Measurements from ENCODE around the gene DNAAF1.
"Not testable (repeated sequence)": the region's sequence is repeated elsewhere in the genome, so short reads cannot be mapped to it uniquely, and the experiment has no call there.

The DNAAF1 gene

DNA sequence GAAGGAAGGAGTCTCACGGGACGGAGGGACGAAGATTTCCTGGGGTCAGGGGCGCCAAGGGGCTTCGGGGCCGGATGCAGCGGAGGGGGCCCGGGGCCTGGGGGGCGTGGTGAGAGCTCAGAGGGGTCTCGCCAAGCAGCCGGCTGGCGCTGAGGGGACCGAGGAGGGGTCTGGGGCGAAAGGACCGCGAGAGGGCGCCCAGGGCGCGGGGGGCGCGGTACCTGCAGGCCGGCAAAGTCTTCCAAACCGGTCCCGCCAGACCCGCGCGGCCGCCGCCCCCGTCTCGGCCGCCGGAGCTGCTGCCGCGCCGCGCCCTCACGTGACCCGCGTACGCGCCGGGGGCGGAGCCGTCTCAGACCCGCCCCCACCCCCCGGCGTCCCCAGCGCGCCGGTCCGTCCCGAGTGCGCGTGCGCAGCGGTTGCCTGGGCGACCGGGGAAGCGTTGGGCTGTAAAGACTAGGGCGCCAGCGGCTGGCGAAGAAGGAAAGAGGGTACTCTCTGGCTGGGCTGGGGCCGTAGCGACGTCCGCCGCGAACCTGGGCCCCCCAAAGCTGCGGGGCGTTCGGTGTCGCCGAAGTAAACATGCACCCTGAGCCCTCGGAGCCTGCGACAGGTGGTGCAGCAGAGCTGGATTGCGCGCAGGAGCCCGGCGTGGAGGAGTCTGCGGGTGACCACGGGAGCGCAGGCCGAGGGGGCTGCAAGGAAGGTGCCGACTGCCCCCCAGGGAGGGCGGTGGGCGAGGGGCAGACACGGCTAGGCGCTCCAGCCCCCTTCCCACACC lies at the start of gene DNAAF1, which contains the start of gene HSDL1:
DNAAF1 (plus strand) TSS at position 450 of the 781 bp plus-strand sequence; CDS start at position 583, 133 bp downstream.
HSDL1 (minus strand) TSS at position 319 of the 781 bp plus-strand sequence. CDS start 13,856 bp downstream, outside the sequence.
- peak; percentile 94 for DNase-seq (ENCODE audit: low spot score)

- no peak for DNase-seq (ENCODE audit: low spot score)
Measured at GRCh38 chr16:84095466-84095865, 49.6 kb upstream of the DNAAF1 start.

DNA sequence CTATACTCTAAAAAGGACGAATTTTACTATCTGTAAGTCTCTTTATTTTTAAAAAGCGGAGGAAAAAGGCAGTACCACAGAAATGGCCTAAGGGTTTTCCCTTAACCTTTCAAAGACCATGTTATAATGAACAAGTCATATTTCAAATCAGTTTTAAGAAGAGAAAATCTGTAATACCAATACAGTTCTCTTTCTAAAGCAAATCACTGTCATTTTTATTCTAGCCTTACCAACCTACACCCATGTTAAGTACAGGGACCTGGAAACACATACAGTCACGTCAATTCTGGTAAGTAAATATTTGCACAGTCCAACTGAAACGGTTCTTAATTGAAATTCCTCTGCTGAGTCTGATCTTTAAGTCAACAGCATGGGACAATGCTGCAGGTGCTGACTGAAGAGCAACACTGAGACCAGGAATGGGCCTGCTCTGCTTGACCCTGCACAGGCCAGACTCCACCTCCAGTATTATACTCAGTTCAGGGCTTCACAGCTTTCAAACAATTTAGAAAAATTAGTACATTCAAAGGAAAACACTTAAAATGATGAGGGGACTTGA lies 48.6 kb upstream of the DNAAF1 start:
- DNase-seq (ENCODE audit: low spot score): no peak

DNA sequence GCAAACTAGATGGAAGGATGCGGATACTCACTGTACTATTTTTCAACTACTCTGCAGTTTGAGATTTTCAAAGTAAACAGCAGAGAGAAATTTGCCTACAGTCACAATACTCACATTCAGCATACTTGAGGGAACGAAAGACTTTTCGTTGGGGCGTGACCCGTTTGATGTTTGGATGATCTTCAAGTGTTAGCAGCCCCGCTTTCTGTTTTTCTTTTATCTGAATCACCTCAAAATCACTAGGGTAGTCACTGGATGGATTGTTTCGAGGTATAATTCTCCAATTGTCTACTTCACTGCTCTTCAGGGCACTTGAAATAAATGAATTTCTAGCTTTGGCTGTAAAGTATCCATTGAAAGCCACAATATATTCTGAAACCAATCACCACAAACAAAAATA lies 46.2 kb upstream of the DNAAF1 start:
- DNase-seq (ENCODE audit: low spot score): no peak

GRCh38 chr16:84103678-84104077 lies 41.4 kb upstream of the DNAAF1 start:
- no peak for DNase-seq (ENCODE audit: low spot score)

GRCh38 chr16:84104231-84104630 lies 40.9 kb upstream of the DNAAF1 start:
- no peak for DNase-seq (ENCODE audit: low spot score)

- no peak for DNase-seq (ENCODE audit: low spot score)
Measured at GRCh38 chr16:84105301-84105815, 39.8 kb upstream of the DNAAF1 start.

GRCh38 chr16:84105948-84106740 lies 39.0 kb upstream of the DNAAF1 start:
- DNase-seq (ENCODE audit: low spot score): no peak

DNA sequence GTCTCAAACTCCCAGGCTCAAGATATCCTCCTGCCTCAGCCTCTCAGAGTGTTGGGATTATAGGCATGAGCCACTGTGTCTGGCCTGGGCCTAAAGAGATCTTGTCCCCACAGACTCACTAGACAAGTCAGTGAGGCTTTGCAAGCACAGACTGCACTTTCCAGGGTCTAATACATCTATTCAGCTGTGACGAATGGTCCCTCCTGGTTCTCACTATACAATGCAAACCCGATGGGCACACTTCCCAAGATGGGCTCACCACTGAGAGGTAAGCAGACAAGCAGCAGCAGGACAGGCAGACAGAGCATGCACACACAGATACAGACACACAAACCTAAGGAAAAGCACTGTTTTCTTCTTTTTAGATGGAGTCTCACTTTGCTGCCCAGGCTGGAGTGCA lies 37.2 kb upstream of the DNAAF1 start:
- DNase-seq (ENCODE audit: low spot score): no peak

- DNase-seq (ENCODE audit: low spot score): no peak
Measured at GRCh38 chr16:84109598-84110335, 35.3 kb upstream of the DNAAF1 start.

- no peak for DNase-seq (ENCODE audit: low spot score)
Measured at GRCh38 chr16:84110527-84110926, 34.6 kb upstream of the DNAAF1 start.

- no peak for DNase-seq (ENCODE audit: low spot score)
Measured at GRCh38 chr16:84111525-84111924, 33.6 kb upstream of the DNAAF1 start.

- not testable (repeated sequence) for DNase-seq (ENCODE audit: low spot score)
Measured at GRCh38 chr16:84111949-84112348, 33.2 kb upstream of the DNAAF1 start.

GRCh38 chr16:84115919-84116719 lies 29.0 kb upstream of the DNAAF1 start:
- DNase-seq (ENCODE audit: low spot score): peak; percentile 60

- DNase-seq (ENCODE audit: low spot score): peak; percentile 97
Measured at GRCh38 chr16:84116720-84117493, 28.2 kb upstream of the DNAAF1 start, which contains the start of gene MBTPS1. TSS of gene MBTPS1 (minus strand) at chr16:84116942. CDS start at chr16:84101783, 15,159 bp downstream.

GRCh38 chr16:84117494-84117843 lies 27.6 kb upstream of the DNAAF1 start:
- peak; percentile 32 for DNase-seq (ENCODE audit: low spot score)

- DNase-seq (ENCODE audit: low spot score): not testable (repeated sequence)
Measured at GRCh38 chr16:84118315-84118714, 26.8 kb upstream of the DNAAF1 start.

- DNase-seq (ENCODE audit: low spot score): no peak
Measured at GRCh38 chr16:84119368-84119767, 25.7 kb upstream of the DNAAF1 start.

DNA sequence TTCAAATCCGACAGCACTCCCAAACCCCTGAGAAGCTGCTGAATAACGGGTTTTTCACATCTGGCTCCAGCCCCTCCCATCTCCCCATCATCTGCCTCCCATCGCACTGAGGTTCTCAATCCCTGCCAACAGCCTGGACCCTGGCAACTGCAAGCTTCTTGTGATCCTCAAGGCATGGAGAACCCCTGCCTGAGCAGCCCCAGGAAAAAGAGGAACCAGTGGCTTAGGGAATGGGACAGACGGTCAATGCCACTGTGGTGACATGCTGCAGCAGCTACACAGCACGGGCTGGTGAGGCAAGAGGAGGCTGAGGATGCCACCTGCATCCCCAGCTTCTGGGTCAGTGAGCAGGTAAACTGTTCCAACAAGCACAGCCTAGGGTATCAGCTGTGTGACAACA lies 25.1 kb upstream of the DNAAF1 start:
- DNase-seq (ENCODE audit: low spot score): no peak

DNA sequence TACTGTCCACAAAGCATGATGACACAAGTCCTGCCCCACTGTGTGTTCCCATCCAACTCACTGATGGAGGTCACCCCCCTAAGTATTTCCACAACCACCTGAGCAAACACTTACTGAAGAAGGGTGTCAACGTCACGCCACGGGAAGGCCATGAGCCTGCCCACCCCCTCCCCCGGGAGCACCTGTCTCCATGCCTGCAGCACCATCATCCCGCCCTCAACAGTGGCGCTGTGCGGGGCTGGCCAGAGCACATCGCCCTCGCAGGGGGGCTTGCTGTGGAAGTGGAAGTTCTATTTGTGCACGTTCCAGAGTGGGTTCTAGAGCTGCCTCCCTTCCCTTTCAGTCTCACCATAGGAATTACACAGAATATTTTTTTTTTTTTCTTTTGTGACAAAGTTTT lies 24.1 kb upstream of the DNAAF1 start:
- DNase-seq (ENCODE audit: low spot score): no peak
